Measurements from ENCODE around the gene CUX1. TPM values are rescaled to one million over a fixed set of nuclear protein-coding genes. Genes with fewer than 3 reads are reported as not detected.

CUX1 gene
- total RNA-seq, 2 experiments from 2014 or later, result 35.6 to 38.0 TPM

DNA sequence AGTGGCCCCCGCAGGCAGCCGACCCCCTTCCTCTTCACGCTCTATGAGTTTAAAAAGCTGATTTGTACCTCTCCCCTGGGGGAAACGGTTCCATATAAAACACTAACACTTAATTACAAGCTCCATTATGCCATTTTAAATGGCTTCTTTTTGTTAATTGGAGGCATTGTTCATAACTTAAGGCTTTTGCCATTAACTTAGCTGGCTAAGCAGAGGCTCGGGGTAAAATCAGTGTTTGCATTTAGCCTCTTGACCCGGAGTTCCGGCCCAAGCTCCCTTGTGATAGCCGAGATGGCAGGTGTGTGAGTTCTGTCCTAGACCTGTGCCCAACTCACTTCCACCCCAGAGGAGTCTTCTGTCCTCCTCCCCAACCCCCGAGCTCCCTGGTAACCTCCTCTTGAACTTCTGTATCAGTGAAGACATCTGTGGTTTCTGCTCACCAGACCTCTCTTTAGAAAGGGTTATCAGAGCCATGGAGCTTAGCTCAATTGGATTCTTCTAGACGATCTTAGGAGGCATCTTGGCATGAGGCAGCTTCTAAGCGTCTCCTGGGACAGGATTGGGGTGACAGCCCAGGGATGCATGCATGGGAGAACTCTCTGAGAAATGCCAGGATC lies 435.0 kb downstream of the CUX1 start:
- no peak for TF ChIP-seq CTCF (IDR thresholded peaks at IDR 0.05)
- ChIA-PET CTCF (no interaction called here), POLR2A (no interaction called here)
- H3K4me3 Mint-ChIP-seq, result no peak overlapping the region
- H3K36me3 ChIP-seq (ENCODE audit: insufficient read depth, low read length), result peaks cover 2% of the 10 kb centered on the region
- ATAC-seq (ENCODE audit: poor library complexity) (no peak), DNase-seq (no peak)
- no peak overlapping the region for H3K4me3 ChIP-seq (ENCODE audit: low read length)
- no peak overlapping the region for H3K27ac Mint-ChIP-seq
- peaks cover 23% of the 10 kb centered on the region for H3K36me3 Mint-ChIP-seq (ENCODE audit: low read depth)
- H3K9me3 ChIP-seq (ENCODE audit: control insufficient read depth in 1 of 2, insufficient read depth in 1 of 2, low read length in 2 of 2), result peaks cover 0 to 10% of the 10 kb centered on the region in 2 experiments
- no peaks in the 10 kb centered on the region for H3K4me1 ChIP-seq (ENCODE audit: insufficient read depth, low read length)
- H3K9me3 Mint-ChIP-seq, result no peaks in the 10 kb centered on the region
- H3K27me3 ChIP-seq (ENCODE audit: control insufficient read depth in 1 of 2, insufficient read depth in 2 of 2, low read length in 2 of 2), result no peaks in the 10 kb centered on the region
- intact Hi-C loops (cut with DNase I, micrococcal nuclease), result no loop called here
- H3K4me1 Mint-ChIP-seq (ENCODE audit: low read depth), result no peaks in the 10 kb centered on the region
- H3K27ac ChIP-seq (ENCODE audit: low read depth in 1 of 2, low read length in 2 of 2), result no peak overlapping the region
- H3K27me3 Mint-ChIP-seq, result no peaks in the 10 kb centered on the region

GRCh38 chr7:102253066-102253972 lies 435.9 kb downstream of the CUX1 start:
- Histone ChIP-seq H3K36me3 (ENCODE audit: insufficient read depth, low read length) (peaks cover 2% of the 10 kb centered on the region), H3K27me3 (ENCODE audit: control insufficient read depth in 1 of 2, insufficient read depth in 2 of 2, low read length in 2 of 2) (no peaks in the 10 kb centered on the region), H3K4me3 (ENCODE audit: low read length) (no peak overlapping the region), H3K4me1 (ENCODE audit: insufficient read depth, low read length) (no peaks in the 10 kb centered on the region), H3K27ac (ENCODE audit: low read depth in 1 of 2, low read length in 2 of 2) (no peak overlapping the region), H3K9me3 (ENCODE audit: control insufficient read depth in 1 of 2, insufficient read depth in 1 of 2, low read length in 2 of 2) (peaks cover 0 to 4% of the 10 kb centered on the region in 2 experiments)
- H3K27ac Mint-ChIP-seq, result no peak overlapping the region
- POLR2A ChIA-PET, result no interaction called here
- H3K4me1 Mint-ChIP-seq (ENCODE audit: low read depth), result no peaks in the 10 kb centered on the region
- no peak for TF ChIP-seq CTCF (IDR thresholded peaks at IDR 0.05)
- DNase-seq (no peak), ATAC-seq (ENCODE audit: poor library complexity) (no peak)
- CTCF ChIA-PET, result no interaction called here
- intact Hi-C loops (cut with DNase I, micrococcal nuclease), result no loop called here
- no peak overlapping the region for H3K4me3 Mint-ChIP-seq
- peaks cover 20% of the 10 kb centered on the region for H3K36me3 Mint-ChIP-seq (ENCODE audit: low read depth)
- H3K27me3 Mint-ChIP-seq, result no peaks in the 10 kb centered on the region
- H3K9me3 Mint-ChIP-seq, result no peaks in the 10 kb centered on the region

- no peak overlapping the region for H3K4me3 Mint-ChIP-seq
- Histone ChIP-seq H3K4me3 (ENCODE audit: low read length) (no peak overlapping the region), H3K27ac (ENCODE audit: low read depth in 1 of 2, low read length in 2 of 2) (no peak overlapping the region), H3K36me3 (ENCODE audit: insufficient read depth, low read length) (peaks cover 2% of the 10 kb centered on the region), H3K27me3 (ENCODE audit: control insufficient read depth in 1 of 2, insufficient read depth in 2 of 2, low read length in 2 of 2) (no peaks in the 10 kb centered on the region), H3K9me3 (ENCODE audit: control insufficient read depth in 1 of 2, insufficient read depth in 1 of 2, low read length in 2 of 2) (peaks cover 0 to 4% of the 10 kb centered on the region in 2 experiments), H3K4me1 (ENCODE audit: insufficient read depth, low read length) (no peaks in the 10 kb centered on the region)
- no peaks in the 10 kb centered on the region for H3K9me3 Mint-ChIP-seq
- intact Hi-C loops (cut with DNase I, micrococcal nuclease), result no loop called here
- POLR2A ChIA-PET, result no interaction called here
- no peak for TF ChIP-seq CTCF (IDR thresholded peaks at IDR 0.05)
- no peak for DNase-seq
- H3K27me3 Mint-ChIP-seq, result no peaks in the 10 kb centered on the region
- no peaks in the 10 kb centered on the region for H3K4me1 Mint-ChIP-seq (ENCODE audit: low read depth)
- H3K27ac Mint-ChIP-seq, result no peak overlapping the region
- H3K36me3 Mint-ChIP-seq (ENCODE audit: low read depth), result peaks cover 20% of the 10 kb centered on the region
- ATAC-seq (ENCODE audit: poor library complexity), result no peak
- CTCF ChIA-PET, result no interaction called here
Measured at GRCh38 chr7:102253973-102254370, 436.5 kb downstream of the CUX1 start.
